ENCODE results near the gene SNX9.

- TF ChIP-seq, protein P1, sequence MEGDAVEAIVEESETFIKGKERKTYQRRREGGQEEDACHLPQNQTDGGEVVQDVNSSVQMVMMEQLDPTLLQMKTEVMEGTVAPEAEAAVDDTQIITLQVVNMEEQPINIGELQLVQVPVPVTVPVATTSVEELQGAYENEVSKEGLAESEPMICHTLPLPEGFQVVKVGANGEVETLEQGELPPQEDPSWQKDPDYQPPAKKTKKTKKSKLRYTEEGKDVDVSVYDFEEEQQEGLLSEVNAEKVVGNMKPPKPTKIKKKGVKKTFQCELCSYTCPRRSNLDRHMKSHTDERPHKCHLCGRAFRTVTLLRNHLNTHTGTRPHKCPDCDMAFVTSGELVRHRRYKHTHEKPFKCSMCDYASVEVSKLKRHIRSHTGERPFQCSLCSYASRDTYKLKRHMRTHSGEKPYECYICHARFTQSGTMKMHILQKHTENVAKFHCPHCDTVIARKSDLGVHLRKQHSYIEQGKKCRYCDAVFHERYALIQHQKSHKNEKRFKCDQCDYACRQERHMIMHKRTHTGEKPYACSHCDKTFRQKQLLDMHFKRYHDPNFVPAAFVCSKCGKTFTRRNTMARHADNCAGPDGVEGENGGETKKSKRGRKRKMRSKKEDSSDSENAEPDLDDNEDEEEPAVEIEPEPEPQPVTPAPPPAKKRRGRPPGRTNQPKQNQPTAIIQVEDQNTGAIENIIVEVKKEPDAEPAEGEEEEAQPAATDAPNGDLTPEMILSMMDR (conservative IDR thresholded peaks at IDR 0.05; ENCODE audit: low read length) = no peak
- no peak for TF ChIP-seq EZH2phosphoT487 (IDR thresholded peaks at IDR 0.05; ENCODE audit: borderline replicate concordance)
Measured at GRCh38 chr6:157832250-157832967, 9.4 kb downstream of the SNX9 start.
